Urothelium cell line (cell line): Measurements from ENCODE around the gene LIPT2.

Source experiments
- DNase-seq: peaks from one replicate; pipeline ENCODE4 v3.0.0; 2011; ENCODE audit warnings: low spot score, mixed read lengths
- FAIRE-seq: peaks from 2 replicates; lab custom pipeline; 2011; peaks lifted over from hg19 to GRCh38; lab: Jason Lieb, UNC

The LIPT2 gene

GRCh38 chr11:74504100-74504691 is 10.7 kb upstream of the LIPT2 start:
- DNase-seq (no peak), FAIRE-seq (no peak)

- no peak for FAIRE-seq
- DNase-seq, result no peak
Measured at GRCh38 chr11:74494916-74495315, 1.4 kb upstream of the LIPT2 start.

GRCh38 chr11:74493791-74494630 is 487 bp upstream of the LIPT2 start:
- FAIRE-seq (no peak), DNase-seq (peak; percentile 65)

- DNase-seq (no peak), FAIRE-seq (no peak)
Measured at GRCh38 chr11:74492084-74492483, 1.4 kb downstream of the LIPT2 start.

GRCh38 chr11:74490941-74491340 is 2.6 kb downstream of the LIPT2 start:
- FAIRE-seq (no peak), DNase-seq (no peak)

- no peak for FAIRE-seq
- DNase-seq, result no peak
Measured at GRCh38 chr11:74487875-74488274, 5.6 kb downstream of the LIPT2 start.

- FAIRE-seq (no peak), DNase-seq (no peak)
Measured at GRCh38 chr11:74485868-74486267, 7.7 kb downstream of the LIPT2 start.

- no peak for DNase-seq
- FAIRE-seq, result no peak
Measured at GRCh38 chr11:74480688-74481417, 12.7 kb downstream of the LIPT2 start.

- no peak for FAIRE-seq
Measured at GRCh38 chr11:74479732-74480123, 13.8 kb downstream of the LIPT2 start.

GRCh38 chr11:74478877-74479731 is 14.4 kb downstream of the LIPT2 start:
- DNase-seq (no peak), FAIRE-seq (no peak)

More at GRCh38 chr11:74479732-74480123, 13.8 kb downstream of the LIPT2 start:
- DNase-seq, result no peak

GRCh38 chr11:74476536-74476935 is 17.0 kb downstream of the LIPT2 start:
- no peak for DNase-seq
- FAIRE-seq, result no peak

GRCh38 chr11:74474316-74474715 is 19.2 kb downstream of the LIPT2 start:
- FAIRE-seq (no peak), DNase-seq (no peak)

GRCh38 chr11:74473382-74474173 is 19.9 kb downstream of the LIPT2 start:
- DNase-seq, result no peak
- FAIRE-seq, result no peak

GRCh38 chr11:74471668-74472429 is 21.7 kb downstream of the LIPT2 start:
- FAIRE-seq, result no peak

GRCh38 chr11:74471037-74471436 is 22.5 kb downstream of the LIPT2 start:
- no peak for DNase-seq
- FAIRE-seq, result no peak

More at GRCh38 chr11:74471668-74472429, 21.7 kb downstream of the LIPT2 start:
- DNase-seq, result no peak

- DNase-seq, result no peak
- no peak for FAIRE-seq
Measured at GRCh38 chr11:74470526-74470925, 23.0 kb downstream of the LIPT2 start.

GRCh38 chr11:74468936-74469335 is 24.6 kb downstream of the LIPT2 start:
- no peak for DNase-seq
- no peak for FAIRE-seq

- DNase-seq, result no peak
- no peak for FAIRE-seq
Measured at GRCh38 chr11:74468521-74468920, 25.0 kb downstream of the LIPT2 start.

GRCh38 chr11:74468058-74468457 is 25.5 kb downstream of the LIPT2 start:
- DNase-seq (no peak), FAIRE-seq (no peak)
